Stimulated activated CD4-positive, alpha-beta T cell treated with anti-CD3 and anti-CD28 coated beads, TNF-alpha, amount 100 ng/mL, for 4 hours (primary cell): Measurements from ENCODE around the gene FRMPD2.
"Not testable (repeated sequence)": the region's sequence is repeated elsewhere in the genome, so short reads cannot be mapped to it uniquely, and the experiment has no call there.

ENCODE experiments used
- DNase-seq, 3 experiments: peaks; one replicate each; pipeline ENCODE4 v3.0.0-alpha.2; 2020; ENCODE audit warnings: low read depth in 3 of 3

FRMPD2 gene

DNA sequence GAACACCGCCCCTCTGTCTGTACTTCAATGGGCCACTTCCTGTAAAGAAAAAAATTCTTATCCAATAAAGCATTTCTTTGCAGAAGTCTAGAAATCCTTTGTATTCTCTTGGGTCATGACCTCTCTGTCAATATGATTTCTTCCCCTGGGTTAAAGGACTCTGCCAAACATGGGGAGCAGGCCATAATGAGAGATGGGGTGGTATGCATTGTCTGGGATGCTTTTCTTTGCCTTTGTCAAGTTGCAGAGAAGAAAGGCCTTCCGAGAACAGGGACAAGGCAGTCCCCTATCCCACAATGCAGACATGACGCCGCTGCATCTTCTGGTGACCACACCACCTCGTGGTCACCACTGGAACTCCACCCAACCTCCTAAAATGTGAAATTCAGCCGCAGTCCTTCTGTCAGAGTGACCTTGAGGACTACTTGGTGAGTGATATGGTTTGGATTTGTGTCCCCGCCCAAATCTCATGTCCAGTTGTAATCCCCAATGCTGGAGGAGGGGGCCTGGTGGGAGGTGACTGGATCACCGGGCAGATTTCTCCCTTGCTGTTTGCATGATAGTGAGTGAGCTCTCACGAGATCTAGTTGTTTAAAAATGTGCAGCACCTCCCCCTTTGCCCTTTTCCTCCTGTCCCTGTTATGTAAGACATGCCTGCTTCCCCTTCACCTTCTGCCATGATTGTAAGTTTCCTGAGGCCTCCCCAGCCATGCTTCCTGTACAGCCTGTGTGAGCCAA is 15.2 kb upstream of the FRMPD2 start:
- DNase-seq: peak in 2 of 3 experiments; percentile 9 to 17

DNA sequence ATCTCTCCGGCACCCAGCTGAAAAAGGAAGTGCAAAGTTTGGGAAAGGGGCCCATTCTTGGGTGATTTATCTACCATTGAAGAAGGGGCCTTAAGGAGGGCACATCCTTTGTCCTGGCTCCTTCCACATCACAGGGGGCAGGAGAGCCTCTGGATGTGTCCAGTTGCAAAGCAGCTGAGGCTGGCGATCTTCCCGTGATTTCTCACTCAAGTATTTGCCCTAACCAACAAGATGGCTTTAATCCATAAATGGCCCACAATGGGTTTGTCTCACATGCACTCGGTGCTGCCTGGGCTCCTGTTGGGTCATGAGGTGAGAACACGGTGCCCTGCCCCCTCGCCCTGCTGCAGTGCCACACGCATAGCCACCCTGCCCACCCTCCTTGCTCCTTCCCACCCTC is 14.2 kb upstream of the FRMPD2 start:
- DNase-seq: no peak

DNA sequence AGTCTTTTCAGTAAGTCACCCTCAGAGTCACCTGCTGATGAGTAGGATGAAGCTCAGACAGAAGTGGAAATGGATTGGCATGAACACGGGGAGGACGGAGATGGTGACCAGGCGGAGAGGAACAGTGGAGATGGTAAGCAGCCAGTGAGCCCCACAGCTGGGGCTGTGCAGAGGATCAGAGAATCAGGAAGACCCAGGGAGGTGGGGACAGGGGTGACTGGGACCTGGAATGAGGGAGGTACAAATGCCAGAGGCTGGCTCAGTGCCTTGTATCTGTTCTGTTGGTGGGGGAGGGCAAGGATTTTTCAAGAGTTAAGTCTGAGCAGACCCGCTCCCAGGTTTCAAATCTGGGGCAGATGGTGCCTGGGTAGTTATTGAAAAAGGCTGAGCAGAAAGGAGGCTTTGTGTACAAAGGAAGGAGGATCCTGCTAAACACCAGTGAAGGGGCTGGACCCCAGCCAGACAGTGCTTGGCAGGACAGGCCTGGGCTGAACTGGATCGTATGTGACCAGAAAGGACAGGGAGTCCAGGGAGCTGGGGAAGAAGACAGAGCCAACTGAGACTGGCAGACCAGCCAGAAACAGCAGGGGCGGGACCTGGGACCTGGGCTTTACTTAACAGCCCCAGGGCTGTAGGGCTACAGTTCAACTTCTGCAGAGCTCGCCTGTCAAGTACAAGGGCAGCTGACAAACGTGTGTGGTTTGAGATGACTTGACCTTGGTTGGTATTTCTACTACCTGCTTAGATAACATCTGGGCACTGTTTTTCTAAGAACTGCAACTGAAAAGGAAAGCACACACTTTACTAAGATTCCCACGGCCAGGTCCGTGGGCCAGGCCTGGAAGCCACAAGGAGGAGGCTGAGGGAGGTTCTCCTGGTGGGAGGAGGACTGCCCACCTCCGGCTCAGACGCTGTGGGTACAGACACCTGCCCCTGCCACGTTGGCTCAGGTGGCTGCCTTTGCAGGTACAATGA is 13.2 kb upstream of the FRMPD2 start:
- DNase-seq: no peak

DNA sequence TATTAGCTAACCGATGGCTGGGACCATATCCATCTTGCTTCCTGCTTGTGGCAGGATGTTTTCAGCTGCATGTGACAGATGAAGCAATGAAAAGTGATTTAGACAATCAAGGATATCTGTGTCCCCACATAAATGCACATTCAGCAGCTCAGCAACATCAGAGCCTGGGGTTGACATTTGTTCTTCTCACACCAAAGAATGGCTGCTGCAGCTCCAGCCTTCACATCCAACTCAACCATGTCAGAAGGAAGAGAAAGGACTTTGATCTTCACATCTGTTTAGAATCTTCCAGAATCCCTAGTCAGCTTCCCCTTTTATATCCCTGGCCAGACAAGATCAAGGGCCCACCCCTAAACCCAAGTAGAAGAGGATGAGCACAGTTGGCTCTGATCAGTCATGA is 11.9 kb upstream of the FRMPD2 start:
- DNase-seq: no peak

DNA sequence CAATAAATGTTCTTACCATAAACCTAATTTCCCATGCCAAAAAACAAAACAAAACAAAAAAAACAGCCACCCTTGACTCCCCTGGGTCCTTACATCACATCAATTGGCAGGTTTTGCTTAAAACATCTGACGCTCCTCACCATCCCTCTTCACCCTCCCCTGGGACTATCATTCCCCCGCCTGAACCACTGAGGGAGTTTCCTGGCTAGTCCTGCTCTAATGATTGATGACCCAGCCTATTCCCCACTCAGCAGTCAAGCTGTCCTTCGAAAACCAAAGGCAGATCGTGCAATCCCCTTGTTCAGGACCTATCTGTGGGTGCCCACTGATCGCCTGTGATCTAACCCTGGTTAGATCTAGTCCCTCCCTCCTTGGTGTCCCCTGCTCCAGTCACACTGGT is 11.2 kb upstream of the FRMPD2 start:
- DNase-seq: no peak

DNA sequence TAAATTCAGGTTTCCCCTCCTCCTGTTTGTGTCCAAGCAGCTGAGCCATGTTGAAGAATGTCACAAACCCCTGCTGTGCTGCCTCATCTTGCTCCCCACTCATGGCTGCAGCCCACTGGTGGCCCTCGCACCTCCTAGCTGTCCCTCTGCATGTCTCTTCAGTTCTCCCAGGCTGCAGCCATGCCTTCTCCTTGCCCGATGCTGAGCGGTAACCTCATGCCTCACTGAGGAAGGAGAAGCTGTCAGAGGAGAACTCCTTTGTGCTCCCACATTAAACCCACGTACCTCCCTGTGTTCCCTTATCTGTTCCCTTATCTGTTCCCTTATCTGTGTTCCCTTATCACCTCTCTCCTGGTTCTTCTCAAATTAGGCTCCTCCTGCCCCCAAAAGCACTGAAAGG is 10.3 kb upstream of the FRMPD2 start:
- DNase-seq: no peak

DNA sequence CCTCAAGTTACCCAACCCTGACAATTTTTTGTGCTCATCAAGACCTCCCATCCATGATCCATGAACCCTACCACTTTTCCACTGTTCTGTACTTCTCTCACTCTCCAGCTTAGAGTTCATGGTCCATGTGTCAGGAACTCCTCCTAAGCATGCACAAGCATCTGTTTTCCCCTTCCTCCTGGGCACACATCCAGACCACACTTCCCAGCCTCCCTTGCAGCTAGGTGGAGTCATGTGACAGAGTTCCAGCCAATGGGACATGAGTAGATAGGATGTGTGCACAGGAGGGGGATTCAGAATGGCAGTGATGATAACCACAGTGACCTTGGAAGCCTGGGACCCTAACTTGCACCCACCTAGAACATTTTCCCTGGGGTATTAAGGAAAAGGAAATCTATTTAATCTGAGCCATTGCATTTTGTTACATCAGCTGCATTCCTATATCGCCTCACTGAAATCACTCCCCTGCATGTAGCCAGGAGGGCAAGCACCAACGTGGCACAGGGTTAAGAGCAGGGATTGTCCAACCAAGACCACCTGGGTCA is 9.6 kb upstream of the FRMPD2 start:
- no peak for DNase-seq

DNA sequence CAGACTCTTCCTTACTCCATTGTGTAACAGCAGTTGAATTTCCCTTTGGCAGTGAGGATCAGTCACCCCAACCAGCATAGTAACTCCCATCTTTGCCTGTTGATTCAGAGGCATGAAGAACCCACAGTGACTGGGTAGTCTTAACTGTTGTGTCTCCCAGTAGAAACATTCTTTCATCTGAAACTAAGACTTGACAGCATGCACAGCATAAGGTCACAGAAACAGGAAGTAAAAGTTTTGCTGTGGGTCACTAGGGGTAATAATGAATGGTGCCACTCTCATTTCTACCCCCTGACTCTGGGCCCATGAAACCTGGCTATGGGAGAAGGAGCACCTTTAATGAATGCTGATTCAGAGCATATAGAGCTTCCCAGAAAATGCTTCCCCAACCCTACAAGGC is 8.3 kb upstream of the FRMPD2 start:
- DNase-seq: no peak

DNA sequence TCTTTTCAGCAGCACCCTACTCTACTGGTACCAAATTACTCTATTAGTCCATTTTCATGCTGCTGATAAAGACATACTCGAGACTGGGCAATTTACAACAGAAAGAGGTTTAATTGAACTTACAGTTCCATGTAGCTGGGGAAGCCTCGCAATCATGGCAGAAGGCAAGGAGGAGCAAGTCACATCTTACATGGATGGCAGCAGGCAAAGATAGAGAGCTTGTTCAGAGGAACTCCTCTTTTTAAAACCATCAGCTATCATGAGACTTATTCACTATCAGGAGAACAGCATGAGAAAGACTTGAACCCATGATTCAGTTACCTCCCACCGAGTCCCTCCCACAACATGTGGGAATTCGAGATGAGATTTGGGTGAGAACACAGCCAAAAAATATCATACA is 7.2 kb upstream of the FRMPD2 start:
- DNase-seq: not testable (repeated sequence)

DNA sequence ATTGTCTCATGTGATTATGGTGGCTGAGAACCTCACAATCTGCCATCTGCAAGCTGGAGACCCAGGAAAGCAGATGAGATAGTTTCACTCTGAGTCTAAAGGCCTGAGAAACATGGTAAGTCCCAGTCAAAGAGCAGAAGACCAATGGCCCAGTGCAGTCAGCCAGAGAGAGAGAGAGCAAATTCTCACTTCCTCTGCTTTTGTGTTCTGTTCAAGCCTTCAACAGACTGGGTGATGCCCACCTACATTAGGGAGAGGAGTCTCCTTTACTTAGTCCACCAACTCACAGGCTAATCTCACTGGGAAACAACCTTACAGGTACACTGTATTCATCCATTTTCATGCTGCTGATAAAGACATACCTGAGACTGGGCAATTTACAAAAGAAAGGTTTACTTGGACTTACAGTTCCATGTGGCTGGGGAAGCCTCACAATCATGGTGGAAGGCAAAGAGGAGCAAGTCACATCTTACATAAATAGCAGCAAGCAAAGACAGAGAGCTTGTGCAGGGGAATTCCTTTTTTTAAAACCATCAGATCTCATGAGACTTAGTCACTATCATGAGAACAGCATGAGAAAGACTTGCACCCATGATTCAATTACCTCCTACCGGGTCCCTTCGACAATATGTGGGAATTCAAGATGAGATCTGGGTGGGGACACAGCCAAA is 4.7 kb upstream of the FRMPD2 start:
- DNase-seq: no peak

DNA sequence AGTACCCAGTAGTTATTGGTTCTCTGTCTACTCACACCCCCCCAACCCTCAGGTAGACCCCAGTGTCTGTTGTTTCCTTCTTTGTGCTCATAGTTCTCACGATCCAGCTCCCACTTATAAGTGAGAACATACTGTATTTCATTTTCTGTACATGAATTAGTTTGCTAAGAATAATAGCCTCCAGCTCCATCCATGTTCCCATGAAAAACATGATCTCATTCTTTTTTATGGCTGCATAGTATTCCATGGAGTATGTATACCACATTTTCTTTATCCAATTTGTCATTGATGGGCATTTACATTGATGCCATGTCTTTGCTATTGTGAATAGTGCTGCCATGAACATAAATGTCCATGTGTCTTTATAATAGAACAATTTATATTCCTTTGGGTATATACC is 2.6 kb upstream of the FRMPD2 start:
- DNase-seq: no peak

DNA sequence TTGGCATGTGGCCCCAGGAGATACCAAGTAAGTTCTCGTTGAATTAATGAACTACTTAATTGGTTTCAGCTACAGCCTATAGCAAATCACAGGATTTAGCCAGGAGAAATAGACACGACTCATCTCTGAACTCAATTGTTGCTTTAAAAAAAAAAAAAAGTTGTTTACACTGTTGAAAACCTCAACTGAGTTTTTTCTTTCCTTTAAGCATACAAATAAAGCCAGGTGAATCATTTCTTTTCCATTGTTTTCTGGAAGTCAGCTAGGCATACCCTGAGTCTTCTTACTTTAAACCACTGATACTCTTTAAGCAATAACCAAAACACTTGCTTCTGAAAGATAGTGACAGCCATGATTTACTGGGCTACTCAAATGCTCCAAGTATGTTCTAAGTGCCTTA is 755 bp downstream of the FRMPD2 start:
- no peak for DNase-seq

DNA sequence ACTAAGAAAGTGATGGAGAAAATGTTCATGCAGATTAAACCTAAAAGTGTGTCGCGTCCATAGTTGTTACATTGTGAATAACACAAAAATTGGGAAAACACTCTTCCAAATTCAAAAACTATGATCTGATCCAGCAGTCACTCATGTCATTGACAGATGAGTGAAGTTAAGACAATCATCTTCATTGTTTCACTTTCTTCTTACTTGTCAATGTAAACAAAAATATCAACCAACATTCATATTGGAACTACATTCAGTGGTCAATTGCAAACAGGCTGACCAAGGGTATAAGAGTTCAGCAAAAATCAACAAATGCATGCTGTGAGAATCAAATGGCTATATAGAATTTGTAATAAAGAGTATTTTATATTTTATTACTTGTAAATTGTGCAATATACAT is 1.8 kb downstream of the FRMPD2 start:
- no peak for DNase-seq

DNA sequence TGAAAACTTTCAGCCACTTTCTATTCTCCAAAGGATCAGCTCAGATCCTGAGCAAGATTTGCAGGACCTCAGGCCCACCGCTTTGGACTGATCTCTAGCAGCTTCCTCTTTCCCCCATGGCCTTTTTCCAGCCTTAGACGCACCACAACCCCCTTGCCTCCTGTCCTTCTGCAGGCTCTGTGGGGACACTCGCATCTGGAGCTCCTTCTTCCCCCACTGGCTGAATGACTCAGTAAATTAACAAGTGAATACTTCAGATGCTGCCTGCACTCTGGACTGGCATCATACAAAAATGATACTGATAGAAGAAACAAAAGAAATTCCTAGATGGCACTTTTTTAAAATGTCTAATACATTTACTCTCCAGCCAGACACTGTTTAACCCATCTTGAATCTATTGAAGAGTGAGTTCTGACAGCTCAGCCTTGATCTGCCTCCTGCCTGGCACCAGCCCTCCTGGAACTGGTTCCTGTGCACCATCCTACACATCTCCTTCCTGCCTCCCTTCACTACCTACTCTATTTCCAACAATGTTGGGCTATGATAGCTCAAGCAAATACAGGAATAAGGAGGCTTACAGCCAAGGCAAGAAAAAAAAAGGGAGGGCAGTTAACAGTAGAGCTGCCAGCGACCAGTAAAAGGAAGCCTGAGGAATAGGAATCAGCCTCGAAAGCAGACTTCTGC is 3.3 kb downstream of the FRMPD2 start:
- no peak for DNase-seq

DNA sequence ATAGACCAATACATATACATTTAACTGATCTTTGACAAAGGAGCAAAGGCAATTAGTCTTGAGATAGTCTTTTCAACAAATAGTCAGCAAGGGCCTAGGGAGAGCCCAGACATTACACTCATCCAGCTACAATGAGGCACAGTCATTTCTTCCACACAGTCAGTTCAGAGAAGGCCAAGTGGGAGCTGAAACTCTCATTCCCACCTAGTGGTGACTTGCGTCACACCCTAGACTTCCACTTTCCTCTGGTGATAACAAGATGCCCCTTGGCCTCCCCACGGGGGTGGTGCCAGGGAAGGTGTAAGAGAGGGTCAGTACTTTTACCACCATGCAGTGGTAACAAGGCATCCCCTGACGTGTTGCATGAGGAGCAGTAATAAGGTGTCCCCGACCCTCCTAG is 8.0 kb downstream of the FRMPD2 start:
- no peak for DNase-seq

DNA sequence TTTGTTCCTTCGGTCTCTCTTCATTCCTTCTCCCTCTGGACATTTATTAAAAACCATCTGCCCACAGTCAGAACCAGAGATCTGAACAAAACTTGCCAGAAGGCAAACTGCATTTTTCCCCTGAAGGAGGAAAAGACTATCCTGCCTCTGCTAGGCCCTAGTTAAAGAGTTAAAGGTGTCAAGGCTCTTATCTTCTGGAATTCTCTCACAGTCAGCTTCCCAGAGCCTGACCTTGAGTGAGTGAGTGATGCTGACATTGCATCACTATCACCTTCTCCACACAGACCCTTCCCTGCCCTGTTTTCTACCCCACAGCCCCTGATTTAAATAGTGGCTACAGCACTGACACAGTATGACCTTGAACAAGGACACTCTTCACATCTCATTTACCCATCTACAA is 16.4 kb downstream of the FRMPD2 start:
- DNase-seq: no peak

DNA sequence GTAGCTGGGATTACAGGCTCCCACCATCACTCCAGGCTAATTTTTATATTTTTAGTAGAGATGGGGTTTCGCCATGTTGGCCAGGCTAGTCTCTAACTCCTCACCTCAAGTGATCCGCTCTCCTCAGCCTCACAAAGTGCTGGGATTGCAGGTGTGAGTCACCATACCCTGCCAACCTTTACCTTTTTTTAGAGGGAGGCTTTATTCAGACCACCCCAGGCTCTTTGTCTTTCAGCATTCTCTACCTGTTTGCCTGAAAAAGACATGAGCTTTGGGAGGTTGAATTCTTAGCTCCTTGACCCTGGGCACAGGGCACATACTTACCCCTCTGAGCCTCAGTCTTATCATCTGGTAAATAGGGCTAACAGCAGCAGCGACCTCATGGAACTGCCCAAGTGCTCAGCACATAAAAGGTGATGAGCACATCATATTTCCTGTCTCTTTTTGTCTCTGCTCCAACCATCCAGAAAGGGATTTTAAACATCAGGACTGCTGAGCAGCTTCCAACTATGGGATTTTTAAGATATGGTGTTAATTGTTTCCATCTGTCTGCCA is 17.0 kb downstream of the FRMPD2 start:
- no peak for DNase-seq

DNA sequence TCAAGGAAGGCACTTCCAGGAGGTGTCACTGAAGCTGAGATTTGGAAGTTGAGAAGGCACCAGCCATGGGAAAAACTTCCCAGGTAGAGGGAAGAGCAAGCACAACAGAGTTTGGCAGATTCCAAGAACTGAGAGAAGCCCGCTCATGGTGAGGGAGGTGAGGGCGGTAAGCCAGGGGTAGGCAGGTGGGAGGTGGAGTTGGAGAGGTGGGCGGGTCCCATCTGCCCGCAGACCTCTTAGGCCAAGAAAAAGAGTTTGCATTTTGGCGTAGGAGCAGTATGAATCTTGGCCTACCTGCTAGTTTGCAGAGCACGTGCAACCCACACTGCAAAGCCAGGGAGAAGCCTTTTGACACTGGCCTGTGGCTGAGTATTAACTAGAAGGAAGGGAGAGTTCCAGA is 18.8 kb downstream of the FRMPD2 start:
- no peak for DNase-seq

DNA sequence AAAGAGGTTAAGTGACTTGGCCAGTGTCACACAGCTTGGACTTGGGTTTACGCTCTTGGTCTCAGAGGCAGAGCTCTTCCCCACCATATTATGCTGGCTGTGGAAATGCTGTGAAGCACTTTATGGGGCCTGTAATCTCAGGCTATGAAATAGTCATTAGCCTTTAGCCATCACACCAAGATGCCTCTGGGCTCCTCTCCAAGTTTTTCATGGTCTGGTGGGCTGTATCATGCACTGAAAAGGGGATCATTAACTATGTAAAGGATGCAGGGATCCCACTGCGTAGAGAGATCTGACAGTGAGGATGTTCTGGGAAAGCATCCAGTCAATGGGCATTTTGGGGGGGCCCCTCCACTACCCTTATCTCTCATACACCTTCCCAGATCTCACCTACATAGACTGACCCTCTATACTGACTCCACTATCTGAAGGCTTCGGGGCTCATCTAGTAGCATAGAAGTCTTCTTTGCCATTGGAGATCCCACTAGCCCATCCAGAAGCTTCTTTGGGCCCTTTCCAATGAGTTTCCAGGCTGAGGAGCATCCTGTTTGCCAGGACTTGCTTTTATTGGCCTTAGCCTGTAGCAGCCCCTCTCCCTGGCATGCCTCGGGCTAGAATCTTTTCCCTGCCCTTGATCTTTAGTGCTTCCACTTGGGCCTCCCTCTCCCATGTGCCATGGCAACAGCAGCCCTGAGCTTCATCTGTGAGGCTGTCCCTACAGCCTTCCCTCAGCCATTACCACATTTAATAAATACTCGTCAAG is 19.6 kb downstream of the FRMPD2 start:
- DNase-seq: no peak

DNA sequence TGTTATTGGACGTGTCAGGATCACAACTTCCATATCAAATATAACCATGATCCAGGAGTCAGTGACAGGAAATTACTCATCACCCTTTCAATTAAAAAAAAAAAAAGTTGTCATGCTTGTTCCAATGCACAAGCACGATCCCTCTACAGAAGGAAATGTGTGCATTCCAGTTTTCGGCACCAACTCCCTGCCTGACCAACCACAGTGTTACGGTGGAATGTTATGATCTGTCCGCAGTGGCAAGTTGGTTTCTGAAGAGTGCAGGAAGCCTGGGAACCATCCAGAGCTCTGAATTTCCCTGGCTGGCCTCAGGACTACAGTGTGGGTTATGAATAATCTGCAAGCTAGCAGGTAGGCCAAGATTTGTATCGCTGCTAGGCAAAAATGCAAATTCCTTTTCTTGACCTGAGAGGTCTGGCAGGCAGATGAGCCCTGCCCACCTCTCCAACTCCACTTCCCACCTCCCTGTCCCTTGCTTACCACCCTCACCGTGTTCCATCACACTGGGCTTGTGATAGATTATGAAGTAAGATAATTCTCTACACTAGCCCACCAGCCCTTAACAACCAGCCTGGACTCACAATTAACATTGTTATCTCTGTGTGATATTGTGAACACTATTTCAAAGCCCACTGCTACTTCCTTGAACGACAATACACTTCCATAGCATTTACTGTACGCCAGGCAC is 20.4 kb downstream of the FRMPD2 start:
- DNase-seq: no peak
